ENCODE measurements around the gene AUTS2.

- TF ChIP-seq CTCF (IDR thresholded peaks at IDR 0.05), result no peak
- no peak for TF ChIP-seq POLR2A (IDR thresholded peaks at IDR 0.05)
Measured at GRCh38 chr7:70654979-70655378, 1056.7 kb downstream of the AUTS2 start.
